Mesothelial cell of epicardium (in vitro differentiated cells): Measurements from ENCODE around the gene SLC22A13. TPM values are rescaled to one million over a fixed set of nuclear protein-coding genes. Genes with fewer than 3 reads are reported as not detected.
"Not testable (repeated sequence)": the region's sequence is repeated elsewhere in the genome, so short reads cannot be mapped to it uniquely, and the experiment has no call there.

ENCODE experiments used
- DNase-seq, 2 experiments: peaks; one replicate each; pipeline ENCODE4 v3.0.0; 2021; ENCODE audit warnings: low spot score in 2 of 2; ENCODE audit not compliant: unreplicated experiment in 2 of 2
- H3K27ac Mint-ChIP-seq: 2 replicates; pipeline ENCODE4 v1.8.0; 2021; ENCODE audit warnings: mixed read lengths
- H3K27me3 Mint-ChIP-seq: 2 replicates; pipeline ENCODE4 v1.8.0; 2021; ENCODE audit warnings: low read depth, mixed read lengths
- H3K36me3 Mint-ChIP-seq: 2 replicates; pipeline ENCODE4 v1.8.0; 2021; ENCODE audit warnings: mixed read lengths
- H3K4me1 Mint-ChIP-seq: 2 replicates; pipeline ENCODE4 v1.8.0; 2021; ENCODE audit warnings: mixed read lengths
- H3K4me3 Mint-ChIP-seq: 2 replicates; pipeline ENCODE4 v1.8.0; 2021; ENCODE audit warnings: mild to moderate bottlenecking, moderate library complexity, mixed read lengths
- H3K9me3 Mint-ChIP-seq: 2 replicates; pipeline ENCODE4 v1.8.0; 2021; ENCODE audit warnings: mixed read lengths
- total RNA-seq: library from RNA; stranded (reverse); gene quantifications from 3 replicates; pipeline ENCODE4 v1.2.1, GENCODE V29; 2021
- TF ChIP-seq, protein P1 (sequence below): fragments of 200-600 bp; sonication (generic); IDR thresholded peaks from one replicate; pipeline ENCODE4 v1.5.0; 2021; ENCODE audit warnings: antibody characterized with exemption; ENCODE audit not compliant: unreplicated experiment

SLC22A13 gene
- total RNA-seq, 1 donor from 2014 or later, result 0.85 TPM

DNA sequence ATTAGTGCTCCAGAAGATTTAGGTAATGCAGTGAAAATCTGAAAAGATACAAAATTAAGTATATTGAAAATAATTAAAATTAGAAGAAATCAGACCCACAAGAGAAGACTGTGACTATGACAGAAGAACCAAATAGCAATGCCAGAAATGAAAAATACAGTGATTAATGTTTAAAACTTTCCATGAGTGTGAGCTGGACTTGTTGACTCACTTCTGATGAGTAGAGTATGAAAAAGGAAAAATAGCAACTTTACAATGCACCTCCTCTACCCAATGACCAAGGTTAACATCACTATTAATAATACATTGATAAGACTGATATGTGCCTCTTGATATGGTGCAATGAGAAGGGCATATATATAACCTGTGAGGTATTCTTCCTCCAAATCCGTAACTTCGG, 39.3 kb upstream of the SLC22A13 start:
- Mint-ChIP-seq H3K4me3 (no peak overlapping the region), H3K4me1 (no peaks in the 10 kb centered on the region), H3K36me3 (peaks cover 34% of the 10 kb centered on the region), H3K27me3 (no peaks in the 10 kb centered on the region), H3K27ac (no peak overlapping the region), H3K9me3 (no peaks in the 10 kb centered on the region)
- no peak for DNase-seq
- TF ChIP-seq, protein P1, sequence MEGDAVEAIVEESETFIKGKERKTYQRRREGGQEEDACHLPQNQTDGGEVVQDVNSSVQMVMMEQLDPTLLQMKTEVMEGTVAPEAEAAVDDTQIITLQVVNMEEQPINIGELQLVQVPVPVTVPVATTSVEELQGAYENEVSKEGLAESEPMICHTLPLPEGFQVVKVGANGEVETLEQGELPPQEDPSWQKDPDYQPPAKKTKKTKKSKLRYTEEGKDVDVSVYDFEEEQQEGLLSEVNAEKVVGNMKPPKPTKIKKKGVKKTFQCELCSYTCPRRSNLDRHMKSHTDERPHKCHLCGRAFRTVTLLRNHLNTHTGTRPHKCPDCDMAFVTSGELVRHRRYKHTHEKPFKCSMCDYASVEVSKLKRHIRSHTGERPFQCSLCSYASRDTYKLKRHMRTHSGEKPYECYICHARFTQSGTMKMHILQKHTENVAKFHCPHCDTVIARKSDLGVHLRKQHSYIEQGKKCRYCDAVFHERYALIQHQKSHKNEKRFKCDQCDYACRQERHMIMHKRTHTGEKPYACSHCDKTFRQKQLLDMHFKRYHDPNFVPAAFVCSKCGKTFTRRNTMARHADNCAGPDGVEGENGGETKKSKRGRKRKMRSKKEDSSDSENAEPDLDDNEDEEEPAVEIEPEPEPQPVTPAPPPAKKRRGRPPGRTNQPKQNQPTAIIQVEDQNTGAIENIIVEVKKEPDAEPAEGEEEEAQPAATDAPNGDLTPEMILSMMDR, result no peak

DNA sequence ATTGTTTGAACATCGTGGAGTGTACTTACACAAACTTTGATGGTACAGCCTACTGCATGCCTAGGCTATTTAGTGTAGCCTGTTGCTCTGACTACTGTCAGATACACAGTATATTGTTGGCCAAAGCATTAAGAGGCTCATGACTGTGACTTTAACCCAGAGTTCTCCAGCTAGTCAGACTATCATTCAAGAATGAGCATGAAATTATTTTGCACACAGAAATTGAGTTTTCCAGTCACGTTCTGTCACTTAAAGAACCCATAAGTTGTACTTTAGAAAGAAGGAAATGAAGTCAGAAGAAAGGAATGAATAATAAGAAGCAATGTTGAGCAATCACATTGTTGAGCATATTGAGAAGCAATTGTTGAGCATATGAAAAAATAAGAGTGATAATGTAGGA, 37.6 kb upstream of the SLC22A13 start:
- Mint-ChIP-seq H3K27me3 (no peaks in the 10 kb centered on the region), H3K27ac (no peak overlapping the region), H3K4me3 (no peak overlapping the region), H3K4me1 (no peaks in the 10 kb centered on the region), H3K9me3 (no peaks in the 10 kb centered on the region), H3K36me3 (peaks cover 33% of the 10 kb centered on the region)
- TF ChIP-seq, protein P1, result no peak
- DNase-seq, result no peak

DNA sequence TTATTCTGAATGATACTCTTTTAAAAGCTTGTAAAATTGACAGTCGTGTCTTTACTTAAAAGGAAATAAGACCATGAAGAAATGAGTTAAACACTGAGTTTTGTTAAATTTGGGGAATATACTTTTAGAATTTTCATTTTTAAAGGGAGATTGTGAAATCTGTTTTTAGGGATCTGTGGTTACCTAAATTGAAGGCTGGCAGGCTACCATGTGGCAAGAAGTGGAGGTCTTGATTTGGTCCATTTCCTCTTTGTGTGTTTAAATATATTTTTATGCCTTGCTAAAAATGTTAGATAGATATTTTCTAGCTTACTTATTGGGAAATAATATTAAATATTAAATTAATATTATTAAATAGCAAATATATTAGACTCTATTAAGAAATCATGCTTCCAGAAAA, 36.6 kb upstream of the SLC22A13 start:
- Mint-ChIP-seq H3K4me3 (no peak overlapping the region), H3K9me3 (peaks cover 5% of the 10 kb centered on the region), H3K27me3 (no peaks in the 10 kb centered on the region), H3K36me3 (peaks cover 39% of the 10 kb centered on the region), H3K4me1 (no peaks in the 10 kb centered on the region), H3K27ac (no peak overlapping the region)
- TF ChIP-seq, protein P1, result no peak
- DNase-seq, result no peak

DNA sequence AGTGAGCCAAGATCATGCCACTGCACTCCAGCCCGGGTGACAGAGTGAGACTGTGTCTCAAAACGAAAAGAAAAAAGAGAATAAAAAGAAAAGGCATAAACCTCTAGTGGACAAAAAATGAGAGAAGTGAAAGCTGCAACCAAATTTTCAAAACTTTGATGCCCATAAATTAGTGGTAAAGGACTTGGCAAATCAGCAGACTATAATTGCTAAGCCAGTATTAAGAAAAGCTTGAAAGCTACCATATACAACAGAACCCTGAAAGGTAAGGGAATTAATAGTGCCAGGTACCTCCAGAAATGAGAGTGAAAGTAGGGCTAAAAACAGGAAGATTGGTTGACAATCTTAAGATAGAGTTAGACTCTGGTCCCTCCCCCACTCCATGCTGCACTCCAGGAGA, 32.9 kb upstream of the SLC22A13 start:
- no peak for DNase-seq
- Mint-ChIP-seq H3K4me3 (no peak overlapping the region), H3K4me1 (peaks cover 11% of the 10 kb centered on the region), H3K36me3 (peaks cover 58% of the 10 kb centered on the region), H3K27me3 (no peaks in the 10 kb centered on the region), H3K9me3 (peaks cover 39% of the 10 kb centered on the region), H3K27ac (no peak overlapping the region)
- TF ChIP-seq, protein P1, result no peak

DNA sequence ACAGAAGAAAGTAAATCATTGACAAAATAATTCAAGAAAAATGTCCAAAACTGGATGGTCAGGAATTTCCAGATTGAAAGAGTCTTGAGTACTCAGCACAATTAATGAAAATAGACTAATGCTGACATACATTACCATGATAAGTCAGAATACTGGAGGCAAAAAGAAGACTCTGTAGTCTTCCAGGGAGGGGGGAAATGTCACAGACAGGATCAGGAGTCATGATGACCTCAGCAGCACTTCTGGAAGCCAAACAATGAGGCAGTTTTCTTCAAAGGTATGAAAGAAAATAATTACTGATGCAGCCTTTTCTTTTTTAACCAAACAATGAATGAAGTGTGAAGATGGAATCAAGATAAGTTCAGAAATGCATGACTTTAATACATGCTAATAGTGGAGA, 30.1 kb upstream of the SLC22A13 start:
- DNase-seq, result no peak
- peaks cover 65% of the 10 kb centered on the region for H3K9me3 Mint-ChIP-seq
- TF ChIP-seq, protein P1, result no peak
- H3K4me1 Mint-ChIP-seq, result peaks cover 11% of the 10 kb centered on the region
- no peaks in the 10 kb centered on the region for H3K27me3 Mint-ChIP-seq
- peaks cover 75% of the 10 kb centered on the region for H3K36me3 Mint-ChIP-seq
- H3K4me3 Mint-ChIP-seq, result no peak overlapping the region
- no peak overlapping the region for H3K27ac Mint-ChIP-seq

DNA sequence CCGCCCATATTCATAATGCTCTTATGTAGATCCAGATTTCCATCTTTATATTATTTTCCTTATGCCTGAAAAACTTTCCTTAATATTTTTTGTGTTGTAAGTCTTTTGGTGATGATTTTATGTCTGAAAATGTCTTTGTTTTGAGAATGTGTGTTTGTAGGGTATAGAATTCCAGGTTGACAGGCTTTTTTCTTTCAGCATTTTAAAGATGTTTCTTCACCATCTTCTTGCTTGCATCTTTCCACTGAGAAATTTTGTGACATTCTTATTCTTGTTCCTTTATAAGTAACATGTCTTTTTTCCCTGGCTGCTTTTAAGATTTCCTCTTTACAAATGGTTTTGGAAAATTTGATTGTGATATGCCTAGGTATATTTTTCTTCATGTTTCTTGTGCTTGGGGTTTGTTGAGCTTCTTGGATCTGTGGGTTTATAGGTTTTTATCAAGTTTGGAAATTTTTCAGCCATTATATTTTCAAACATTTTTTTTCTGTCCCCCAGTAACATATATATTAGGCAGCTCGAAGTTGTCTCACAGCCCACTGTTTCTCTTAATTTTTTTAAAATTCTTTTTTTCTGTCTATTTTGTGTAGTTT, 27.1 kb upstream of the SLC22A13 start:
- peaks cover 62% of the 10 kb centered on the region for H3K9me3 Mint-ChIP-seq
- no peak overlapping the region for H3K4me3 Mint-ChIP-seq
- no peak for DNase-seq
- TF ChIP-seq, protein P1, result no peak
- H3K27ac Mint-ChIP-seq, result no peak overlapping the region
- peaks cover 11% of the 10 kb centered on the region for H3K4me1 Mint-ChIP-seq
- H3K27me3 Mint-ChIP-seq, result no peaks in the 10 kb centered on the region
- peaks cover 77% of the 10 kb centered on the region for H3K36me3 Mint-ChIP-seq

DNA sequence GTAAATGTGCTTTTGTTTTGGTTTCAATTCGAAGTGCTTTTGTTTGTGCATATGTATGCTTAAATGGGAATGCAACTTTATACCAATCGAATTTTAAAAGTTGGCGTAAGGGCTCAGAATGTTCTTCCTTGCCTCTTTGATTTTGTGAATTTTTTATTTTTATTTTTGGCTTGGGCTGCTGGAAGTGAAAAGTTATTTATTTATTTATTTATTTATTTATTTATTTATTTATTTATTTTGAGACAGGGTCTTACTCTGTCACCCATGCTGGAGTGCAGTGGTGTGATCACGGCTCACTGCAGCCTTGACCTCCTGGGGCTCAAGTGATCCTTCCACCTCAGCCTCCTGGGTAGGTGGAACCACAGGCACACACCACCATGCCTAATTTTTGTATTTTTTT, 22.8 kb upstream of the SLC22A13 start:
- DNase-seq, H3K27ac Mint-ChIP-seq, H3K4me3 Mint-ChIP-seq, H3K27me3 Mint-ChIP-seq, H3K4me1 Mint-ChIP-seq: not testable (repeated sequence)
- H3K36me3 Mint-ChIP-seq, result peaks cover 62% of the 10 kb centered on the region
- H3K9me3 Mint-ChIP-seq, result peaks cover 24% of the 10 kb centered on the region
